HL-60 (cell line): Measurements from ENCODE around the gene TSPAN17.

ENCODE experiments used
- DNase-seq, 2 experiments: peaks; one replicate each; pipeline ENCODE4 v3.0.0-alpha.2; 2010 to 2020; ENCODE audit warnings: low read depth in 1 of 2, low spot score in 1 of 2
- H3K27ac ChIP-seq: fragments of 250-450 bp; sonication (Bioruptor Pico); replicated peaks from 2 replicates; pipeline ENCODE4 v1.5.1; 2020; ENCODE audit warnings: mild to moderate bottlenecking, moderate library complexity
- H3K27me3 ChIP-seq: fragments of 250-450 bp; sonication (Bioruptor Pico); 2 replicates; pipeline ENCODE4 v1.5.1; 2021; ENCODE audit warnings: mild to moderate bottlenecking, moderate library complexity; ENCODE audit not compliant: insufficient read depth, poor library complexity, severe bottlenecking
- H3K4me3 ChIP-seq: replicated peaks from 2 replicates; pipeline ENCODE4 v1.5.1; 2011; ENCODE audit warnings: mild to moderate bottlenecking, control low read depth, low read length; ENCODE audit not compliant: insufficient read depth
- CTCF ChIP-seq: IDR thresholded peaks from one replicate; pipeline ENCODE4 v1.5.1; 2011; ENCODE audit warnings: low read length, control low read depth, inconsistent platforms; ENCODE audit not compliant: insufficient read depth
- GABPA ChIP-seq: IDR thresholded peaks from 2 replicates; pipeline ENCODE4 v1.6.1; 2012; ENCODE audit warnings: low read depth
- POLR2AphosphoS5 ChIP-seq: IDR thresholded peaks from 2 replicates; pipeline ENCODE4 v1.6.1; 2012; ENCODE audit warnings: low read depth
- REST ChIP-seq: IDR thresholded peaks from 2 replicates; pipeline ENCODE4 v1.6.1; 2012; ENCODE audit warnings: low read depth; ENCODE audit not compliant: insufficient replicate concordance
- SPI1 ChIP-seq: IDR thresholded peaks from 2 replicates; pipeline ENCODE4 v1.6.1; 2012; ENCODE audit warnings: low read depth, mild to moderate bottlenecking, borderline replicate concordance

Gene TSPAN17

GRCh38 chr5:176608937-176609723 lies 38.2 kb upstream of the TSPAN17 start:
- TF ChIP-seq REST (no peak), CTCF (no peak), GABPA (no peak), SPI1 (no peak), POLR2AphosphoS5 (no peak)
- Histone ChIP-seq H3K27me3 (peaks cover 23% of the 10 kb centered on the region), H3K4me3 (peak overlapping the region; percentile 67), H3K27ac (no peak overlapping the region)
- DNase-seq: no peak

- peak in 1 of 2 experiments; percentile 21 for DNase-seq
- H3K4me3 ChIP-seq: peak within 1 kb of the TSS; percentile 67
- TF ChIP-seq CTCF (no peak), GABPA (no peak), REST (peak; percentile 83), SPI1 (no peak), POLR2AphosphoS5 (no peak)
- H3K27ac ChIP-seq: no peak within 1 kb of the TSS
- peaks cover 23% of the 10 kb centered on the region for H3K27me3 ChIP-seq
Observed at GRCh38 chr5:176609724-176610434, 37.4 kb upstream of the TSPAN17 start, which contains the start of gene GPRIN1. Gene GPRIN1 (minus strand): TSS chr5:176610156. CDS start chr5:176599834, 10,322 bp downstream.

GRCh38 chr5:176610435-176610773 lies 36.9 kb upstream of the TSPAN17 start:
- TF ChIP-seq SPI1 (no peak), POLR2AphosphoS5 (no peak), REST (no peak), GABPA (no peak), CTCF (no peak)
- Histone ChIP-seq H3K4me3 (peak overlapping the region; percentile 67), H3K27me3 (peaks cover 23% of the 10 kb centered on the region), H3K27ac (no peak overlapping the region)
- DNase-seq: no peak
